ENCODE data around the gene GMEB2.
A peak's percentile ranks its signal among the peaks of the same experiment; 100 is the strongest.
"Not testable (repeated sequence)": the region's sequence is repeated elsewhere in the genome, so short reads cannot be mapped to it uniquely, and the experiment has no call there.

GMEB2 gene

DNA sequence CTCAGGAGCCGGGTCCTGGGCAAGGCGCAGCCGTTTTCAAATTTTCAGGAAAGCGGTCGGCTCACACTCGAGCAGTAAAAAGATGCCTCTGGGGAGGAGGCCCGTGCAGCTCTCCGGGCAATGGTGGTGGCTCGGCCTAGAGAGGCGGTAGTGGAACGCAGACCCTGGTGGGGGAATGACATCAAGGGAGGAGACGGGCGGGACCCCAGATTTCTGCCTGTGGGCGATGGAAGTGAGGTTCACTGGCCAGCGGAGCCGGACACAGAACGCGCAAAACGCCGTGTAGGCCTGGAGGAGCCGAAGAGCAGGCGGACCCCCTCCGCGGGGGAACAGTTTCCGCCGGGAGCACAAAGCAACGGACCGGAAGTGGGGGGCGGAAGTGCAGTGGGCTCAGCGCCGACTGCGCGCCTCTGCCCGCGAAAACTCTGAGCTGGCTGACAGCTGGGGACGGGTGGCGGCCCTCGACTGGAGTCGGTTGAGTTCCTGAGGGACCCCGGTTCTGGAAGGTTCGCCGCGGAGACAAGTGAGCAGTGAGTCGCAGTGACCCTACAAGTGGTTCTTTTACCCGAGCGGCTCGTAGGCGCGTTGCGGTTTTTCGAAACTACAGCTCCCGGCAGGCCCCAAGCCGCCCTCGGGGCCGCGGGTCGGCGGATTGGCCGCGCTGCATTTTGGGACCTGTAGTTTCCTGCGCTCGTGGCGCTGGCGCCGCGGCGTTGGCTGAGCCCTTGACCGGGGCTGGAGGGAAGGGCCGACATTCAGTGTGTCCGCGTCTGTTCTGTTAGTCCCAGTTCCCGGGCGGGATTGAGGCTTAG, 31.2 kb upstream of the GMEB2 start, which contains the start of gene RTEL1:
TSS of gene RTEL1 (plus strand) at position 376 of the 812 bp plus-strand sequence. CDS start 1,091 bp downstream, outside the sequence.
- peak; percentile 65 for DNase-seq (ENCODE audit: low read depth, low spot score)
- peak within 1 kb of the TSS; percentile 50 for H3K27ac ChIP-seq

DNA sequence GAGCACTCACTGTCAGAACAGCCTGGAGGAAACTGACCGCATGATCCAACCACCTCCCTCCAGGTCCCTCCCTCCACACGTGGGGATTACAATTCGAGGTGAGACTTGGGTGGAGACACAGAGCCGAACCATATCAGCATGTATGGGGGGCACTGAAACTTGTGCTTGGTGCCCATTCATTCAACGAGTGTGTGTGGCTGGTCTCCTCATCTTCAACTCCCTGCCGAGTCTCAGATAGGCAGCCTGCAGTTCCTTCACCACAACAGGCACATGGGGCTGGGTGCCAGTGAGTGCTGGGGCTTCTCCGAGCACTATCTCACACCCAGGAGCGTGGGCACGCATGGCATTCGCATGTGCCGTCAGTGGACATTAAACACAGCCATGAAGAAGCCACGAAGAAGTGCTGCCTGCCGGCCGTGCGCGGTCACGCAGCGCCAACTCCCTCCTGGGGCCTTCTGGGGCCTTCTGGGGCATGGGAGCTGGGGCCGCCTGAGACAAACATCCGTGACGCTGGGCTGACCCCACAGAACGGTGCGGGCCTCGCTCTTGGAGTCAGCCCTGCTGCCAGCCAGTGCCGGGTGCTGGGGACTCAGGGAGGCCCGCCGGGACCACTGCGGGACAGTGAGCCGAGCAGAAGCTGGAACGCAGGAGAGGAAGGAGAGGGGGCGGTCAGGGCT, 30.5 kb upstream of the GMEB2 start:
- no peak for DNase-seq (ENCODE audit: low read depth, low spot score)
- H3K27ac ChIP-seq, result peak overlapping the region; percentile 50

DNA sequence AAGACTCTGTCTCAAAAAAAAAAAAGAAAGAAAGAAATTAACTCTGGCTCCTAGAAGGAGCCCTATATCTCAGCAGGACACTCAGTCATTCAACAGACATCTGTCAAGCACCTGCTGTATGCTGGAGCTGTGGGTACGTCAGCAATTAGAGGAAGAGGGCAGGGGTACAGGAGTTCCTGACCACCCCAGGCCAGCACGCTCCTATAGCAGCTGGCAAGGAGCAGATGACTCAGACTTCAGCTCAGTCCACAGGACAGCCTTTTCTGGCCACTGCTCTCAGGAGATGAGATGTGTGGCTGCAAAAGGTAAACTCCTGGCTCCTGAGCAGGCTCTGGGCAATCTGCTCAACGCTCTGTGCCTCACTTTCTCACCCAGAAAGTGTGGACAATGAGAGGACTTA, 29.6 kb upstream of the GMEB2 start:
- no peak for DNase-seq (ENCODE audit: low read depth, low spot score)
- H3K27ac ChIP-seq, result no peak overlapping the region

DNA sequence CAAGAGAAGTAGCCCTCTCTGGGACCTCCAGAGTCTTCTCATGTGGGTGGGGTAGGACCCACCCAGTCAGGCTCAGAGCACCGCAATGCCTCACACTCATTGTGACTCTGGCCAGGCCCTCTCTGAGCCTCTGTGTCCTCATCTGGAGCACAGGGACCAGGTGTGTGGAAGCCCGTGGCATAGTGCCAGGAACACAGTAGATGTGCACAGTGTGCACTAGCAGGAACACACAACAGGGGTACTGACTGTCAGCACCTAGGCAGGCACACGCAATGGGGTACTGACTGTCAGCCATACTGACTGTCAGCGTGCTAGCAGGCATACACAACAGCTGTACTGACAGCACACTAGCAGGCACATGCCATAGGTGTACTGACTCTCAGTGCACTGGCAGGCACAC, 28.3 kb upstream of the GMEB2 start:
- H3K27ac ChIP-seq, result no peak overlapping the region
- DNase-seq (ENCODE audit: low read depth, low spot score), result no peak

DNA sequence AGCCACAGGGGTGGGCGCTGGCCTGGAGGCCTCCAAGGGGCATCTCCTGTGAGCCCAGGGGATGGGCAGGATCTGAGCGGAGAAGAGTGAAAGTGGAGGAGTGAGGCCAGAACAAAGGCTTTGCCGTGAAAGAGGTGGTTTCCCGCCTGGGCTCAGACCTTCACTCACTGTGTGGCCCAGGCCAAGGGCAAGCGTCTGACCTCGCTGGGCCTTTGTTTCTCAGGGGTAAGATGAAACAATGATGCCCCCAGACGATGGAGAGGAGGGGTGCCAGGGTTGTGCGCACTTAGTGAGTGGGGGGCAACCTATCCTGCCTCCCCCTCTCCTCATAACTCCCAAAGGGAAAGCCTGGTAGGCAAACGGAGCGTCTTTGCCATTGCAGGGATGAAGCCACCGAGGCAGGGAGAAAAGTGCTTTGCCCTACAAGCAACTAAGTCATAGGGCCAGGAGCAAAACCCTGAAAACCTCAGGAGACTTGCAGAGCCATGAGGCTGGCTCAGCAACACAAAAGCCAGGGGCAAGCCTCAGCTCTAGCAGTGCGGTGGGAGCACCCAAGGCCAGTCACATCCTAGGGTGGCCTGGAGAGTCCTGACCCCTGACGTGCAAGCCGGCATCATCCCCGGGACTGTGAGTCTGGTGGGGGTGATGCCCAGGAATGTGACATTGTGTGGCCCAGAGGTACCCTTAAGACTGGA, 27.2 kb upstream of the GMEB2 start:
- H3K27ac ChIP-seq, result no peak overlapping the region
- no peak for DNase-seq (ENCODE audit: low read depth, low spot score)

DNA sequence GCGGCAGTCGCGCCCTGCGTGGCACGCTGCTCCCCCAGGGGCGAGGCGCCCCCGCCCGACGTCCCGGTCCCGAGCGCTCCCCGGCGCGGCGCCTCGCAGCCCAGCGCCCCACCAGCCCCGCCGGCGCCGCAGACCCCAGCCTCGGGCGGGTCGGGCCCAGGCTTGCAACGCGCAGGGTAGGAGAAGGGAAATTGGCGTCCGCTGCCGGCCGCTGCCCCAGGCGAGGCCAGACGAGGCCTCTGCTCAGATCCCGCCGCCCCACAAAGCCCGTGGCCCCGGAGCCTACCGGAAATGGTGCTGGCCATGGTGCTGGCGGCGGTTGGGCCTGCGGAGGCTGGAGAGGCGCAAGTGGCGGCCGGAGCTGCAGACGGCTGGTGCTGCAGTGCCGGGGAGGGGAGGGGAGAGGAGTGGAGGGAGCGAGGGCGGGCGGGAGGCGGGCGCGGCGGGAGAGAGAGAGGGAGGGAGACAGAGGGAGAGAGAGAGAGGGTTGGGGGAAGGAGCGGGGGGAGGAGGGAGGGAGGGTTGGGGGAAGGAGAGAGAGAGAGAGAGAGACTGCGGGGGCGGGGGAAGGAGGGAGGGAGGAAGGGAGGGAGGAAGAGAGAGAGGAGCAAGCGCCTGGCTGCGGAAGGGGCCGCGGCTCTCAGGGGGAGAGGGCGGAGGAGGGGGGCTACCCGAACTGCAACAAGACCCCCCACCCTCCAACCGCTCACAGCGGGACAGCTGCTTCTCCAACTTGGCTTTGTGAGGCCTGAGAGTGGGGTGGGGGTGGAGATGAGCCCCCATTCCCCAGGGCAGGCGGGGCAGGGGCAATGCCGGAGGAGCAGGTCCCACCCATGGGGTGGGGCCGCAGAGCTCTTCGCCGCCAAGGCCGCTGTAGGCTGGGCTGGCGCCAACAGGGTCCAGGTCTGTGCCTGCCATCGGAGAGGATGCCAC, 26.4 kb upstream of the GMEB2 start, which contains the start of gene STMN3:
TSS of gene STMN3 (minus strand) at position 384 of the 933 bp plus-strand sequence. CDS start at position 305, 79 bp downstream.
- H3K27ac ChIP-seq, result no peak within 1 kb of the TSS
- no peak for DNase-seq (ENCODE audit: low read depth, low spot score)

DNA sequence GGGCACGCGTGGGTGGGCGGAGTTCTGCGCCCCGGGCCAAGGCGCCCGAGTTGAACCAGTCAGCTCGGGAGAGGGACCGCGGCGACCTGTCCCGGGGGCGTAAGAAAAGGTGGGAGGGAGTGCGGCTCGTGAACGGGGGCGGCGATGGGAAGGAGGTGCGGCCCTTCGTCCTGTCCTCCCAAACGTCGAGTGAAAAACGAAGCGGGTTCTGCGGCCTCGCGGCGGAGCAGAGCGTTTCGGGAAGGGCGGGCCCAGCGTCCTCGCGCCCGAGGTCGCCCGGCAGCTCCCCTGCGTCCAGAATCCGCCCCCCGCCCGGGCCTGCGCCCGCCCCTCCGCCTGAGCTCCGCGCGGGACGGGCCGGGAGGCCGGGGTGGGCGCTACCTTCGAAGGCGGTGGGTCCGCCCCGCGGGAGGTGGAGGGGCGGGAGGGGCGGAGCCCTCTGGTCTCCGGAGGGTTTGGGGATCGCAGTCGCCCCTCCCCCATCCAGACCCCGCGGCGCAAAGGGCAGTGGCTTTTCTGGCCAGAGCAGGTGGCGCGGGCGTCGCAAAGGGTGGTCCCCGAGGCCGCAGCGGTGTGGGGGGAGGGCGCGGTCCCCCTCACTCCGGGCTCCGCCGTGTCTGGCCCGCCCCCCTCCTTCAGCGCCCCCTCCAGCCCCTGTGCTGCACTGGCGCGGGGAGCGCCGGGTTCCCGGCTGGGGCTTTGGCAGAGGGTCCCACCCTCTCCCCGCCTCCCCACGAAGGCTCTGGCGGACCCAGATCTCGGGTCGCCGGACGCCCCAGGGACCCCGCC, 25.5 kb upstream of the GMEB2 start:
- DNase-seq (ENCODE audit: low read depth, low spot score), result no peak

DNA sequence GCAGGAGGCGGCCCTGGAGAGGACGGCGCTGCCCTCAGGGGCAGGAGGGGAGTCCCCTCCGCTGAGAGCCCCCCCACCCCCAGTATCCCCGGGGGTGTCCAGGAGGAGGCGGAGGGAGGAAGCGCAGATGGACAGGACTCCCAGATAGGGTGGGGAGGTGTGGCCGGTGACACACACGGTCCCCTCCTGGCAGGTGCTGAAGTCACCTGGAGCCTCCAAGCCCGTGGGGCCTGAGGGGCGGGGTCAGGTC, 25.0 kb upstream of the GMEB2 start:
- H3K27ac ChIP-seq, result no peak overlapping the region
- DNase-seq (ENCODE audit: low read depth, low spot score), result no peak

More for the DNA sequence above, 25.5 kb upstream of the GMEB2 start:
- no peak overlapping the region for H3K27ac ChIP-seq

DNA sequence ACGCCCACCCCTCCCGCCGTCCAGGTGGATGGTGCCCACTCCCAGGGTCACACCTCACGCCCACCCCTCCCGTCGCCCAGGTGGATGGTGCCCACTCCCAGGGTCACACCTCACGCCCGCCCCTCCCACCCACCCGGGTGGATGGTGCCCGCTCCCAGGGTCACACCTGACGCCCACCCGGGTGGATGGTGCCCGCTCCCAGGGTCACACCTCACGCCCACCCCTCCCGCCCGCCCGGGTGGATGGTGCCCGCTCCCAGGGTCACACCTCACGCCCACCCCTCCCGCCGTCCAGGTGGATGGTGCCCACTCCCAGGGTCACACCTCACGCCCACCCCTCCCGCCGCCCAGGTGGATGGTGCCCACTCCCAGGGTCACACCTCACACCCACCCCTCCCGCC, 23.6 kb upstream of the GMEB2 start:
- DNase-seq (ENCODE audit: low read depth, low spot score), result not testable (repeated sequence)

DNA sequence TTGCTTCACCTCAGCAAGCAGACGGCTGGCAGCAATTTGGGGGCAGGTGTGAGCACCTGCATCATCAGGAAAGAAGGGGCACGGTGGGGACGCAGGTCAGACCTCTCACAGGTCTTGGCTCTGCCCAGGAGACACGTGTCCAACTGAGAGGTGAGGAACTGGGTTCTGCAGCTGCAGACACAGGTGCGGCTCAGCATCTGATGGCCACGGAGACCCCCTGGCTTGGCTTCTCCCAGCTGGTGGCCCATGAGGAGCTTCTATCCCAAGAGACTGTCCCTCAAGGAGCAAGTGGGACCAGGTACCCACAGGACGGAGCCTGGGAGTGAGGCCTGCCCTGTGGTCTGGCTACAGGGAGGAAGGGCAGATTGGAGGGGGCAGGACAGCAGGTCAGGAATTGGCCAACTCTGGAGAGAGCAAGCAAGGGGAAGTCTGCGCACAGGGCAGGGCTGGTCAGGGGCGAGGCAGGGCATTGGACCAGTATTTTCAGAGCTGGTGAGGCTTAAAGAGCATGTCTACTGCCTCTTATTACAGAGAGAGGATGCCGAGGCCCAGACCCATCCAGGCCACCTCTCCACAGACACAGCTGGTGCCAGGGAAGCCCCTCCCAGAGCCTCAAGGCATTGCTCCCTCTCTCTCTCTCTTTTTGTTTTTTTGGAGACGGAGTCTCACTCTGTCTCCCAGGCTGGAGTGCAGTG, 22.1 kb upstream of the GMEB2 start:
- H3K27ac ChIP-seq, result no peak overlapping the region
- no peak for DNase-seq (ENCODE audit: low read depth, low spot score)

More for the DNA sequence above, 23.6 kb upstream of the GMEB2 start:
- not testable (repeated sequence) for H3K27ac ChIP-seq

DNA sequence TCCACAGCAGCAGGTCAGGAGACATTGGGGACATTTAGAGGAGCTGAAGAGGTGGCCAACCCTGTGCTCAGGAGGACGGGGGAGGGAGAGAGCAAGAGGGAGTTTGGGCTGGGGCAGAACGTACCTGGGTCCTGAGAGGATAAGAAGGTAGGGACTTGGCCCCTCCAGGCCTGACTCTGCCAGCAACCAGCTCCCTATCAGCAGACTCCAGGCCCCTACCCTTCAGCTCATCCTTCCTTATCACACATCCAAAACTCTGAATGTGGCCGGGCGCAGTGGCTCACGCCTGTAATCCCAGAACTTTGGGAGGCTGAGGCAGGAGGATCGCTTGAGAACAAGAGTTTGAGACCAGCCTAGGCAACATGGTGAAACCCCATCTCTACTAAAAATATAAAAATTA, 21.3 kb upstream of the GMEB2 start:
- H3K27ac ChIP-seq, result no peak overlapping the region
- DNase-seq (ENCODE audit: low read depth, low spot score), result no peak

DNA sequence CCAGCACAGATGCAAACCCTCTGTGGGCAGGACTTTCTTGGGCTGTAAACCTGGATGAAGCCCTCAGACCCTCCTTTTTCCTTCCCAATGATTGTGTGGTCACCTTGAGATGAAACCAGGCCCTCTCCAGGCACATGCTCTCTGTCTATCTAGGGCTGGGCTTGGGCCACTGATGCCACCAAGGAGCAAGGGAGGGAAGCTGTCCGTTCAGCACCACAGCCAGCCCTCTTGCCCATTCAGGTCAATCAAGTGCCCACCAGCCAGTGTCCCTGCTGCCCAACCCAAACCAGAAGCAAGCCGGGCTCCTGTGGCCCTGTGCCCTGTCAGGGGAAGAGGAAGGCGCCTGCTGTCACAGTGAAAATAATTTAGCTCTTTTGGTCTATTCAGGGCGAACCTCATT, 18.3 kb upstream of the GMEB2 start:
- DNase-seq (ENCODE audit: low read depth, low spot score), result no peak
- no peak overlapping the region for H3K27ac ChIP-seq

DNA sequence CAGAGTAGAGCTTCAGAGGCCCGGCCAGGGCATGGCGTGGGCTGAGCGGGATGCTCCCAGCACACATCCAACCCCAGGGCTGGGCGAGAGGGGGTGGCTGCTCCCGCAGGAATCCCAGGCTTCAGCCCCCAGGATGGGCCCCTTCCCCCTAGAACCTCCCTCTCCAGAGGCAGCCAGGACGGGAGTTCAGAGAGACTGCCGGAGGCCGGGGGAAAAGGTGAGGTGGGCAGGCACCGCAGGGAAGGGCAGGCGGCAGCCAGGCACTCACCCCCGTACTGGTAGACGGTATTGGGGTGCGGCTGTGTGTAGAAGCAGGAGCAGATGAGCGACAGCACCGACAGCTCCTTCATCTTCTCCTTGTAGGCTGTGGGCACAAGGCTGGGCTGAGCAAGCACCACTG, 17.0 kb upstream of the GMEB2 start:
- DNase-seq (ENCODE audit: low read depth, low spot score), result no peak
- H3K27ac ChIP-seq, result no peak overlapping the region

DNA sequence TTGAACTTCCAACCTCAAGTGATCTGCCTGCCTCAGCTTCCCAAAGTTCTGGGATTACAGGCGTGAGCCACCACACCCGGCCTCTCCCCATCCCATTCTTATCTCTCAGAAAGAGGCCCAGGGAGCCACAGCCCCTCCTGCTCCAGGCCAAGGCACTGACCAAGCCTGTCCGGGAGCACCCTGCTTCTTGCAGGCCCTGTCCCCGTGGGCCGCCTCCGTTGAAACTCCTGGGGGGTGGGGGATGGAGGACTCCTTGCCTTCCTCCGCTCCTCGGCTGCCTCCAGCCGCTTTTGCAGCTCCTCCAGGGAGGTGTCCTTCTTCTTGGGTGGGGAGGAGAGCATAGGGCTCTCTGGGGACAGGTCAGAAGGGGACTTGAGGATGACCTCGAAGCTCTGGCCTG, 16.6 kb upstream of the GMEB2 start:
- no peak overlapping the region for H3K27ac ChIP-seq
- DNase-seq (ENCODE audit: low read depth, low spot score), result no peak

DNA sequence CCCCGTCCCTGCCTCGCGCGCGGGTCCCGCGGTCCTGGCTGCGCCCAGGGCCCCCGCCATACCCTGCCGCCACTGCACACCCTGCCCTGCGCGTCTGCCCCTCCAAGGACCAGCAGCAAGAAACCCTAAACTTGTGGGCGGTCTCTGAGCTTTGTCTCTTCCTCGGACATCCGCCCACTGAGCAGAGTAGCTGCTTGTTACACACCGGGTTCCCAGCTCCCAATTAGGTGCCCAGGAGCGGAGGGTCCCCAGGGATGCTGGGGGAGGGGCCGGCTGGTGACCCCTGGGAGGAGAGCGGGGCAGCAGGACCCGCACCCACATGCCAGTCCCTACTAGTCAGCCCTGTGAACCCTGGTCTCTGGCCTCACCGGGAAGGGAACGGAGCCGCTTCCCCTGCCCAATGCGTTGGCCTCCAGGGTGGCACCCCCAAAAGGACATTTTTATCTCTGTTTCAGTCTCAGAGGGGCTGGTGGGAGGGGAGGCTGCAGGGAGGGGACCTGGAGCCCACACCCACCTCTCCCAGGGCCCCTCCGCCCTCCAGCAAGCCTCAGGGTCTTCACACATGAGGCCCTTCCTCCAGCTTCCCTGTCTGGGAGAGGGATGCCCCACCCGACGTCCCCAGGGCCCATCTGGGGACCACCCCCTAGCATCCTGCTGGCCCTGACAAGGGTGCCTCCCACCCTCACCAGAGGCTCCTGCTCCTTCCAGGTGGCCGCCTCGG, 15.8 kb upstream of the GMEB2 start:
- peak overlapping the region; percentile 62 for H3K27ac ChIP-seq
- DNase-seq (ENCODE audit: low read depth, low spot score), result no peak

DNA sequence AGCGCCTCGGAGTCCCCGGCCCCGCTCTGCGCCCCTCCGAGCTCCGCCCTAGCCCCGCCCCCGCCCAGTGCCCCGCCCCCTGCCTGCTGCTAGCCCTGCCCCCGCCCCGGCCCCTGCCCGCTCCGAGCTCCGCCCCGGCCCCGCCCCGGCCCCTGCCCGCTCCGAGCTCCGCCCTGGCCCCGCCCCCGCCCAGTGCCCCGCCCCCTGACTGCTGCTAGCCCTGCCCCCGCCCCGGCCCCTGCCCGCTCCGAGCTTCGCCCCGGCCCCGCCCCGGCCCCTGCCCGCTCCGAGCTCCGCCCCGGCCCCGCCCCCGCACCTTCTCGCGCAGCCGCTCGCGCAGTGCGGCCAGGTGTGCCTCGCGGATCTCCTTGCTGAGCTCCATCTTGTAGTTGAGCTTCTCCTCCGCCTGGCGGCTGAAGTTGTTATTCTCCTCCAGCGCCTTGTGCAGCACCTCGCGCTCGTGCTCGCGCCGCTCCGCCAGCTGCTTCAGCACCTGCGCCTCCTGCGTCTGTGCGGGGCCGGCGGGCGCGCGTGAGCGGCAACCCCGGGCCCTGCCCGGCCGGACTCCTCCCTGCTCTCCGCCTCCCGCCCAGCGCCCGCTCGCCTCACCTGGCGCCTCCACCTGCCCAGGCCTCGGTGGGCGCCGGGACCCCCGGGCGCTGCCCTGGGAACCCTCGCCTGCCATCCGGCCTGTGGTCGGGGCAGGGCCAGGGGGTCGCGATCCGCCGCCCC, 15.1 kb upstream of the GMEB2 start:
- peak; percentile 69 for DNase-seq (ENCODE audit: low read depth, low spot score)
- peak overlapping the region; percentile 62 for H3K27ac ChIP-seq

DNA sequence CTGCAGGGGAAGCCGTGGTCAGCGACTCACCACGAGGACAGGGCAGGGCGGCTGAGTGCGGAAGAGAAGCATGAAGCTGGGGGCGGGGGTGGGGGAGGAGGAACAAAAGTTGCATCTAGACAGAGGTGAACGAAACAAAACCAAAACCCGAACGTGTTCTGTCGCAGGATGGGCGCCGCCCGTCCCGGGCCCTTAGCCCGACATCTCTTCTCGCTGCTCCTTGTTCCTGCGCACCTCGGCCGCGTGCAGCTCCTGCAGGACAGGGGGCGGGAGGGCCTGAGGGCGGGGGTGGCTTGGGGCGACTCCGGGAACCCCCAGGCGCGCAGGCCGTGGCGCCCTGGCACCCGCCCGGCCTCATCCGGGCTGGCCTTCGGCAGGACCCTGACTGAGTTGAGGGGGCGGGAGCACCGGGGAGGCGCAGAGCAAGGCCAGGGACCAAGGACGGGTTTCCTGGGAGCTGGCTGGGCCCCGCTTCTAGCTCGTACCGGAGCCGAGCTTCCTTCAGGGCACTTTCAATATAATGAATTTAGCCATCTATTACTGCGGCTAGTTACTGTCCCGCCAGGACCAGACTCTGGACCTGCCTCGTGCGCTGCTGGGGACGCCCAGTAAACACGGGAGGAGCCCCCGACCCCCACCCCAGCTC, 14.4 kb upstream of the GMEB2 start:
- no peak for DNase-seq (ENCODE audit: low read depth, low spot score)
- peak overlapping the region; percentile 36 for H3K27ac ChIP-seq
